Stimulated activated CD8-positive, alpha-beta memory T cell treated with anti-CD3 and anti-CD28 coated beads, Interleukin-4, amount 100 ng/mL, for 1 hour (primary cell): ENCODE measurements around the gene OR2M3.
"Not testable (repeated sequence)": the region's sequence is repeated elsewhere in the genome, so short reads cannot be mapped to it uniquely, and the experiment has no call there.

Experiments used
- DNase-seq, 2 donors: peaks; one replicate each; pipeline ENCODE4 v3.0.0-alpha.2; 2020; ENCODE audit warnings: low read depth in 2 of 2, low spot score in 1 of 2

Gene OR2M3

DNA sequence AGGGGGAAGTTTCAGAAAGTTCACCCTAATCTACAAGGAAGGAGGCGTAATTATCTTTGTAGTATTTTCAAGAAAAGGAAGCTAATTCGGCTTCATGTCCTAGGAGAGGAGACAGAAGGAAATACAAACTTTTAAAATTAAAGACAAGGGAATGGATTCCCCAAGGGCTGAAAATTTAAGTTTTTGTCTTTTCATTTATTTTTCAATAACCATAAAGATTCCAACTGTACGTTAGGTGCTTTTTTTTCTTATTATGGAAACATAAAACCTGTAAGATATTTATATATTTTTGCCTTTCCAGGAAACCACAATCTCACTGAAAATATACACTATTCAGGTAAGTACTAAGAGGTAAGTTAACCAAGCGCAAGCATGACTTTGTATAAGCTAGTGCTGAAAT, at the start of gene OR2M3:
TSS of gene OR2M3 (plus strand) at position 301 of the 400 bp plus-strand sequence. CDS start 5,803 bp downstream, outside the sequence.
- no peak for DNase-seq

DNA sequence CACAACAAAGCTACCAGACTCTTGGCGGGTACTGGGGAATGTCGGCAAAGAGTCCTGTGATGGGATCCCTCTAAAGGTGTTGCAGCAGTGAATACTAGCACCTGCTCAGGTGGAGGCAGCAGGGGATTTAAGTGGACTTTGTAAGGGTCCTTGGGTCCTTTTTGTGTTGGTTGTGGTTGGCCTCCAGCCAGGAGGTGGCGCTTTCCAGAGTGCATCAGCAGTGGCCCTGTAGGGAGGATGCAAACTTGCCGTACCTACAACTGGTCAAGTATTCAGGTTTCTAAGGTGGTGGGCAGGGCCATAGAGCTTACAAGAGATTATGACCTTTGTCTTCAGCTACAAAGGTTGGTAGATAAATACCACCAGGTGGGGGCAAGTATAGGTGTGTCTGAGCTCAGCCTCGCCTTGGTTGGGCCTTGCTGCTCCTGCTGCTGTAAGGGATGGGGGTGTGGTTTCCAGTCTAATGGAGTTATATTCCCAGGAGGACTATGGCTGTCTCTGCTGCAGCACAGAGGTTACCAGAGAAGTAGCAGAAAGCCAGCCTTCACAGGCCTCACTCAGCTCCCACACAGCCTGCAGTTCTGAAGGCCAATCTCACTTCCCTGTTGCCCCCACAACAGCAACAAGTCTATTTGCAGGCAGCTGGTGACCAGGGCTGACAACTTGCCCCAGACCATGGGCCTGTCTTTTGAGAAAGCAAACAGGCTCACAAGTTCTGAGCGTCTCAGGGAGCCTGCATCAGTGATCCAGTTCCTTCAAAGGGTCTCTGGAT, 44.8 kb upstream of the OR2M3 start:
- DNase-seq, result no peak

DNA sequence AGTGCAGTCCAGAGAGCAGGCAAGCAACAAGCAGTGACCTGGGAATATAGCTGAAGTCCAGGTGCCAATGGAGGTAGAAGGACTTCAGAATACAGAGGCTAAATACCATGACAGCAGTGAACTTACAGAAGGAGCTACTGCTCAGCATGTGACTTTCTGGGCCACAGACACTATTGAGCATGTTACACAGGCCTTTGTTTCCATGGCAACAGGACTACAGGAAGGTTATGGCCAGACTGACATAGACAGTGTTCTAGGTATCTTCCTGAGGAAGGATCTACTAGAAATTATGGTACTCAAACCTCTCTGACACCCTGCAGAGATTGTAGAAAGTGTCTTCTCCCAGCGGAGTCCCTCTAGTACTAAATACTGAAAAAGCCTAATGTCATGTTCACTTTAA, 41.1 kb upstream of the OR2M3 start:
- no peak for DNase-seq

- DNase-seq, result no peak
Measured at GRCh38 chr1:248158758-248159157, 38.3 kb upstream of the OR2M3 start.

DNA sequence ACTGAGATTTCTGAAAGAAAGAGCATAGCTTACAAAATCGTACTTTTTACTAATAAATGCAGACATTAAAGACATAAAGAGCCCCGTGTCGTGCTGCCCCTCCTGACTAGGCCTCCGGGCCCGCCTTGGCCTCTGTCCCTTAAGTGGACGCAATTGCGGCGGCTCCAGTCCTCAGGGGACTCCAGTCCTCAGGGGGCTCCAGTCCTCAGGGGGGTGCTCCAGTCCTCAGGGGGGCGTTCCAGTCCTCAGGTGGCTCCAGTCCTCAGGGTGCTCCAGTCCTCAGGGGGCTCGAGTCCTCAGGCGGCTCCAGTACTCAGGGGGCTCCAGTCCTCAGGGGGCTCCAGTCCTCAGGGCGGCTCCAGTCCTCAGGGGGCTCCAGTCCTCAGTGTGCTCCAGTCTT, 33.0 kb upstream of the OR2M3 start:
- no peak for DNase-seq

- no peak for DNase-seq
Measured at GRCh38 chr1:248165186-248165585, 31.9 kb upstream of the OR2M3 start.

DNA sequence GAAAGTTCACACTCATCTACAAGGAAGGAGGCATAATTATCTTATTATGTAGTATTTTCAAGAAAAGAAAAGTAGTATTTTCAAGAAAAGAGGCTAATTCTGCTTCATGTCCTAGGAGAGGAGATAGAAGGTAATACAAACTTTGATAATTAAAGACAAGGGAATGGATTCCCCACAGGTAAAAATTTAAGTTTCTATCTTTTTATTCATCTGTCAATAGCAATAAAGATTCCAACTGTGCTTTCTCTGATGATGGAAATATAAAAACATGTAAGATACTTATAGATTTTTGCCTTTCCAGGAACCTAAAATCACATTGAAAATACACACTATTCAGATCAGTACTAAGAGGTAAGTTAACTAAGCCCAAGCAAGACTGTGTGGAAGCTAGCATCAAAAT, 22.5 kb upstream of the OR2M3 start, which contains the start of gene OR2M2:
TSS of gene OR2M2 (plus strand) at position 301 of the 400 bp plus-strand sequence. CDS start 5,165 bp downstream, outside the sequence.
- DNase-seq, result no peak

DNA sequence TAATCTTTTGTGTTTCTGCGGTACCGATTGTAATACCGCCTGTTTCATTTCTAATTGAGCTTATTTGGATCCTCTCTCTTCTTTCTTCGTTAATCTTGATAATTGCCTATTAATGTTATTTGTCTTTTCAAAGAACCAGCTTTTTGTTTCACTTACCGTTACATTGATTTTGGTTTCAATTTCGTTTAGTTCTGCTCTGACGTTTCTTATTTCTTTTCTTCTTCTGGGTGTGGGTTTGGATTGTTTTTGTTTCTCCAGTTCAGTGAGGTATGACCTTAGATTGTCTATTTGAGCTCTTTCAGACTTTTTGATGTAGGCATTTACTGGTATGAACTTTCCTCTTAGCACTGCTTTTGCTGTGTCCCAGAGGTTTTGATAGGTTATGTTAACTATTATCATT, 13.1 kb upstream of the OR2M3 start:
- DNase-seq, result no peak

DNA sequence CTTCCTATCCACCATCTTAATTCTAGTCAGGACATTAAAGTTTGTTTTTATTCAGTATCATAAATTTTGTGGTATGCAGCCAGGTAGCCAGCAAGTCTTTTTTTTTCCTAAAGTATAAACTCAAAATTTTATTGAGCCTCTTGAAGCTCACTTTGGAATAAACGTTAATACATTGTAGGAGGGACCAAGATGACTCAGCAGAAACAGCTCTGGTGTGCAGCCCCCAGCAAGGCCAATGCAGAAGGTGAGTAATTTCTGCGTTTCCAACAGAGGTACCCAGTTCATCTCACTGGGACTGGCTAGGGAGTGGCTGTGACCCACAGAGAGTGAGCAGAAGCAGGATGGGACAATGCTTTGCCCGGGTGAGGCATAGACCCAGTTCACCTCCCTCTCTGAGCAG, 9.7 kb upstream of the OR2M3 start:
- DNase-seq, result no peak

- DNase-seq, result no peak
Measured at GRCh38 chr1:248189026-248189425, 8.0 kb upstream of the OR2M3 start.

DNA sequence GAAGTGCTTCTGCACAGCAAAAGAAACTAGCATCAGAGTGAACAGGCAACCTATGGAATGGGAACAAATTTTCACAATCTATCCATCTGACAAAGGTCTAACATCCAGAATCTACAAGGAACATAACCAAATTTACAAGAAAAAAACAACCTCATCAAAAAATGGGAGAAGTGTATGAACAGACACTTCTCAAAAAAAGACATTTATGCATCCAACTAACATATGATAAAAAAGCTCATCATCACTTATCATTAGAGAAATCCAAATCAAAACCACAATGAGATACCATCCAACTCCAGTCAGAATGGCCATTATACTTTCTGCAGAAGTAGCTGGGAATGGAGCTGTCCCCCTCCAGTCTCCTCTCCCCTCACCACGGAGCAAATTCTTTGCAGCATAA, 2.9 kb upstream of the OR2M3 start:
- DNase-seq, result no peak

DNA sequence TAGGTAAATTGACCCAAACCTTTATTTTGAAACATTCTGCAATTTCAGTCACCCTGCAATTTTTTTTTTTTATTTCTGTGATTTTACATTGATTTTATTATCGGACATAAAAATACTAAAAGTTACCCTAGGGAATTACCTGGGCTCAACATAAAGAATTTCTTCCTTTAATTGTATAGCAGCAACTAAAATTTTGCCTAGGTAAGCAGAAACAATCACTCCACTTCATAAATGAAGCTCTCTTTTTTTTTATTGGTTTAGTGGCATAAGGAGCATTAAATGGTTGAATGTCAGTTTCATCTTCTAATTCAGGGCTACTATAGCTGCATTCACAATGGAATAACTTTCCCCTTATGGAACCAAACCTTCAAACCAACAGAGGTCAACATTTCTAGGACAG, 18.8 kb downstream of the OR2M3 start:
- no peak for DNase-seq

DNA sequence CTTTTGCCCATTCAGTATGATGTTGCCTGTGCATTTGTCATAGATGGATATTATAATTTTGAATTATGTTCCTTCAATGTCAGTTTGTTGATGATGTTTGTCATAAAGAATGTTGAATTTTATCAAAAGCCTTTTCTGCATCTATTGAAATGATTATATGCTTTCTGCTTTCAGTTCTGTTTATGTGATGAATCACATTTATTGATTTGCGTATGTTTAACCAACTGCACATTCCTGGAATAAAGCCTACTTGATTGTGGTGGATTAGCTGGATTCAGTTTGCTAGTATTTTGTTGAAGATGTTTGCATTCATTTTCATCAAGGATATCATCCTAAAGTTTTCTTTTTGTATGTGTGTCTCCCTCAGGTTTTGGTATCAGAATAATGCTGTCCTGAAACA, 28.5 kb downstream of the OR2M3 start:
- no peak for DNase-seq

GRCh38 chr1:248229360-248229908, 32.4 kb downstream of the OR2M3 start:
- no peak for DNase-seq

GRCh38 chr1:248231117-248231516, 34.1 kb downstream of the OR2M3 start, which contains the start of gene OR2M4:
Gene OR2M4 (plus strand): TSS chr1:248231417. CDS start chr1:248238929, 7,512 bp downstream.
- DNase-seq, result no peak

- no peak for DNase-seq
Measured at GRCh38 chr1:248239478-248239877, 42.4 kb downstream of the OR2M3 start.

- no peak for DNase-seq
Measured at GRCh38 chr1:248243204-248243603, 46.1 kb downstream of the OR2M3 start.

DNA sequence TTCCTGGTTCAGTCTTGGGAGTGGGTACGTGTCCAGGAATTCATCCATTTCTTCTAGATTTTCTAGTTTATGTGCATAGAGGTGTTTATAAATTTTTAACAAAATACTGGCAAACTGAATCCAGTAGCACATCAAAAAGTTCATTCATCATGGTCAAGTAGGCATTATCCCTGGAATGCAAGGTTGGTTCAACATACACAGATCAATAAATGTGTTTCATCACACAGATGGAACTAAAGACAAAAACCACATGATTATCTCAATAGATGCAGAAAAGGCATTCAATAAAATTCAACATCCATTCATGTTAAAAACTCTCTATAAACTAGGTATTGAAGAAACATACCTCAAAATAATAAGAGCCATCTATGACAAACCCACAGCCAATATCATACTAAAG, 62.2 kb downstream of the OR2M3 start:
- not testable (repeated sequence) for DNase-seq
